Choroid plexus epithelial cell (primary cell): ENCODE measurements around the gene LARP4B.

ENCODE experiments used
- DNase-seq: peaks from one replicate; pipeline ENCODE4 v3.0.0-alpha.2; 2010; ENCODE audit warnings: low read depth
- H3K4me3 ChIP-seq: 2 replicates; pipeline ENCODE4 v1.5.1; 2011; ENCODE audit warnings: low read depth, mild to moderate bottlenecking, control low read depth, low read length, moderate library complexity
- TF ChIP-seq, protein P1 (sequence below): conservative IDR thresholded peaks from 2 replicates; pipeline ENCODE4 v1.5.1; 2011; ENCODE audit warnings: low read depth, mild to moderate bottlenecking, control low read depth, inconsistent platforms, low read length, moderate library complexity

LARP4B gene

DNA sequence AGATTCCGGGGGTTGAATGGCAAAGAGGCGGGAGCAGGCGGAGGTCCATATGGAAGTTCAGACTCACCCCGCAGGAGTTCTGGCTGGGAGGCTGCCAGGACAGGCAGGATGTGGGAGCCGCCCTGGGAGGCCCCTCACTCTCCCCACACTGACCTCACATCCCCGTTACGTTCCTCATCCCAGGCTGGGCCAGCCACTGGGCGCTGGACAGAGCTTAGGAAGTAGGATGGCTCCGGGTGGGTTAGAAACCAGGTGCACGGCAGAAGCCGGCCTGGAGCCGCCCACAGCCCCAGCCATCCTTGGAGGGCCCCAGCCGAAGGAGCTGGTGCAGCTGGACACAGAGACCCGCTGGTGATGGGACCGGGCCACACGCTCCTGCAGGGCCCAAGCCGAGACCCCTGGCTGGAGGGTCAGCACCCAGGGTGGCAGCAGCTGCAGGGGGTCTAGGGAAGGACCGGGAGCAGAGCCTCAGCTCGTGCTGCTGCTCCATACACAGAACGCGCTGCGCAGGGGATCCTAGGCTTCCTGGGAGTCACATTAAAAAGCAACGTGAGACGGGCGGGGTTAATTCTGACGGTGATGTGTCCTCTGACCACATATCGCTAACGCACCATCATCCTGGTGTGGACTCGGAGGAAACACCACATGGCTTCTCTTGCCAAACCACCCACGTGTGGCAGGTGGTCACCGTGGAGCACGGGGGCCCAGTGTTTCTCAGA is 143.4 kb downstream of the LARP4B start:
- peak; percentile 70 for DNase-seq
- no peak overlapping the region for H3K4me3 ChIP-seq
- TF ChIP-seq, protein P1, sequence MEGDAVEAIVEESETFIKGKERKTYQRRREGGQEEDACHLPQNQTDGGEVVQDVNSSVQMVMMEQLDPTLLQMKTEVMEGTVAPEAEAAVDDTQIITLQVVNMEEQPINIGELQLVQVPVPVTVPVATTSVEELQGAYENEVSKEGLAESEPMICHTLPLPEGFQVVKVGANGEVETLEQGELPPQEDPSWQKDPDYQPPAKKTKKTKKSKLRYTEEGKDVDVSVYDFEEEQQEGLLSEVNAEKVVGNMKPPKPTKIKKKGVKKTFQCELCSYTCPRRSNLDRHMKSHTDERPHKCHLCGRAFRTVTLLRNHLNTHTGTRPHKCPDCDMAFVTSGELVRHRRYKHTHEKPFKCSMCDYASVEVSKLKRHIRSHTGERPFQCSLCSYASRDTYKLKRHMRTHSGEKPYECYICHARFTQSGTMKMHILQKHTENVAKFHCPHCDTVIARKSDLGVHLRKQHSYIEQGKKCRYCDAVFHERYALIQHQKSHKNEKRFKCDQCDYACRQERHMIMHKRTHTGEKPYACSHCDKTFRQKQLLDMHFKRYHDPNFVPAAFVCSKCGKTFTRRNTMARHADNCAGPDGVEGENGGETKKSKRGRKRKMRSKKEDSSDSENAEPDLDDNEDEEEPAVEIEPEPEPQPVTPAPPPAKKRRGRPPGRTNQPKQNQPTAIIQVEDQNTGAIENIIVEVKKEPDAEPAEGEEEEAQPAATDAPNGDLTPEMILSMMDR, result no peak

DNA sequence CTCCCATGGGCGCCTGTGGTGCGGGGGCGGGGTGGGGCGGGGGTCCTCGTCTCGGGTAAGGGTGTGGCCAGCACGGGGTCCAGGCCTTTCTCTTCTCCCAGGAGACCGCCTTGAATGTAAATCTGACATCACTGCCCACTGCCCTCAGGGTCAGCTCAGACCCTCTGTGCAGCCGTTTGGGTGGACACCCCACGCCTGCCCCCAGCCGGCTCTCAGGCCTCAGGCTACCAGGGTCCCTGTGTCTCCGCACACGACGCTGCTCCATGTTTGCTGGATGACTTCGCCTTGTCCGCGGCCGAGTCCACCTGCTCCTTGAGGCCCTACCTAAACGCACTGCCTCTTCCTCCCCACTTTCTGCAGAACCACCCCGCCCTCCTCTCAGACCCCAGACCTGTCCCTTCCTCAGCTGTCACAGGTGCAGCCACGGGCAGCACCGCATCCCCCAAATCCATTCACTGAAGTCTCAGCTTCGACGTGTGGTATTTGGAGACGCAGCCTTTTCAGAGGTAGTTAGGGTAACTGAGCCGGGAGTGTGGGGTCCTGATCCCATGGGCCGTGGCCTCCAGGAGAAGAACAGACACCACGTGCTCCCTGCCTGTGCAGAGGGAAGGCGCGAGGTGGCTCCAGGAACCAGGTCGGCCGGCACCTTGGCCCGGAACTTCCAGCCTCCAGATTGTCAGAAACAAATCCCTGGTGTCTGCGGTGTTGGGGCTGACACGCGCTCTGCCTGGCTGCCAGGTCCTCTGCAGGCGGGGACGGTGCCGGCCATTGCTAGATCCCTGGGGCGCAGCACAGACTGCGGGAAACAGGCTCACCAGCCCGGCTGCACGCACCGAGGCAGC is 144.7 kb downstream of the LARP4B start:
- H3K4me3 ChIP-seq, result no peak overlapping the region
- TF ChIP-seq, protein P1, result no peak
- DNase-seq, result no peak

DNA sequence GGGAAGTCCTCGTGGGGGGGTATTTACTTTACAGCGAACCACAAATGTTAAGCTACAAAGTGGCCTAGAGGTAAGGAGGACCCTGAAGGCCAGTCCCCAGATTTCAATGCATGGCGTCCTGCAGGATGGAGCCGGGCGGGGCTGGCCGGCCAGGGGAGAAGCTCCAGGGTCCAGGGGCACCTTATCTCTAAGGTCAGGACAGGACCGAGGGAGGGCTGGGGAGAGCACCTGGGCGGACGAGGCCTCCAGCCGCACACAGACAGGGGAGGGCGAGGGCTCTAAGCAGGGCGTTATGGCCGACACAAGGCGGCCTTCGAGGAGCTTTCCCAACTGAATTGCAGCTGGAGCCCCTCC is 145.7 kb downstream of the LARP4B start:
- H3K4me3 ChIP-seq, result no peak overlapping the region
- DNase-seq, result no peak
- TF ChIP-seq, protein P1, result no peak

DNA sequence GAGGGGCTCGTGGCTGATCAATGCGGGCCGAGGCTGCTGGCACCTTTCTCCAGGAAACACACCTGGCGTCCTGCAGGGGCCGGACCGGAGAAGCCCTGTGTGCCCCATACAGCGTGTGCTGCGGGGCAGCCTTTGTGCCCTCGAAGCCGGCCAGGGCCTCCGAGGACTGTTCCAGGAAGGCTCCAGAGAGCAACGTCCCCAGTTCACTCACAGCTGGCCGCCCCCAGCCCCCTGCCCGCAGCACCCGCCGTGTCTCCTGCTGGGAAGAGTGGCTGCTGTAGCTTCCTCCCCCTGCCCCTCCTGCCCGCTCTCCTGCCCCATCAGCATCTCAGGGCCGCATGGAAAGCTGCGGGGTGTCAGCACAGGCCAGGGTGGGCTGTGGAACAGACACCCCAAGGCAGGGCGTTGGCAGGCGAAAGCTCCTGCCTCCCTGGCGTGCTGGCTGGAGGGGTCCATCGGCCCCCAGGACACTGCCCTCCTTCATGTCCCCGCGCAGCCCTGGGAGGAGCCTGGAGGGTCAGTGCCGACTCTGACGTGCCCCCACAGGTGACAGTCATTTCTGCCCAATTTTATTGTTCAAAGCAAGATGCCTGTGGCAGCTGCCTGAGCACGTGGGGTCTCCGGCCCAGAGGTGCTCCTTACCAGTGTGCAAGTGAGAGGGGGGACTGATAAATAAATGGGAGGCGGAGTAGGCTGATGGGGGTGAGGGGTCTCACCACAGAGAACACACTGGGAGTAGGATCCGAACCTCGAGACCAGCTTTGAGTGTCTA is 146.2 kb downstream of the LARP4B start:
- peak overlapping the region; percentile 55 for H3K4me3 ChIP-seq
- TF ChIP-seq, protein P1, result no peak

DNA sequence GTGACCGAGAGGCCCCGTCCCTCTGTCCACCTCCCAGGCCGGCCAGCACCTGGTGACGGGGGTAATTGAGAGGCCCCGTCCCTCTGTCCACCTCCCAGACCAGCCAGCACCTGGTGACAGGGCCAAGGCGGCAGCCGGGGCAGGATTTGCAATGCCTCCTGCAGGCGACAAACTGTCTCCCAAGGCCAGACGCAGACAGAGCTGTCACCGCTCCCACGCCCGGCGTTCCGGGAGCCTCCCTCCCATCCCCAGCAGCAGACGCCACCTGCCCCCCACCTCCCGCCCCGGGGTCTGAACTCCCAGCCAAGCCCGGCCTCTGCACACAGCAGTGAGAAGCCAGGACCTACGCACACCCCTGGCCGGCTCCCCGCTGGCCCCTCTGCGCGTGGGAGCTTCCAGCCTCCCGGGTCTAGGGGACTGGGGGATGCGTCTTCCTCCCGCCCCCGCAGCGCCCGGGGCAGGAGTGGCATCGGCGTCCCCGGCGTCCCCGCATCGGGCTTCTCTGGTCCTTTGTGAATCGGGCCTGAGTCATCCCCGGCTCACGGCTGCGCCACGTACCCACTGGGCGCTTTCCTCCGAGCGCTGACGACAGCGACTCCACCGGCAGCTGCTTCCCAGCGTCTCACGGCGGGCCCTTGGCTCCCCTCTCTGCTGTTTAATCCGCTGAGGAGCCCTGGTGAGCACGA is 147.0 kb downstream of the LARP4B start:
- H3K4me3 ChIP-seq, result peak overlapping the region; percentile 55
- DNase-seq, result peak; percentile 67
- TF ChIP-seq, protein P1, result peak; percentile 47

More for the DNA sequence above, 146.2 kb downstream of the LARP4B start:
- no peak for DNase-seq

DNA sequence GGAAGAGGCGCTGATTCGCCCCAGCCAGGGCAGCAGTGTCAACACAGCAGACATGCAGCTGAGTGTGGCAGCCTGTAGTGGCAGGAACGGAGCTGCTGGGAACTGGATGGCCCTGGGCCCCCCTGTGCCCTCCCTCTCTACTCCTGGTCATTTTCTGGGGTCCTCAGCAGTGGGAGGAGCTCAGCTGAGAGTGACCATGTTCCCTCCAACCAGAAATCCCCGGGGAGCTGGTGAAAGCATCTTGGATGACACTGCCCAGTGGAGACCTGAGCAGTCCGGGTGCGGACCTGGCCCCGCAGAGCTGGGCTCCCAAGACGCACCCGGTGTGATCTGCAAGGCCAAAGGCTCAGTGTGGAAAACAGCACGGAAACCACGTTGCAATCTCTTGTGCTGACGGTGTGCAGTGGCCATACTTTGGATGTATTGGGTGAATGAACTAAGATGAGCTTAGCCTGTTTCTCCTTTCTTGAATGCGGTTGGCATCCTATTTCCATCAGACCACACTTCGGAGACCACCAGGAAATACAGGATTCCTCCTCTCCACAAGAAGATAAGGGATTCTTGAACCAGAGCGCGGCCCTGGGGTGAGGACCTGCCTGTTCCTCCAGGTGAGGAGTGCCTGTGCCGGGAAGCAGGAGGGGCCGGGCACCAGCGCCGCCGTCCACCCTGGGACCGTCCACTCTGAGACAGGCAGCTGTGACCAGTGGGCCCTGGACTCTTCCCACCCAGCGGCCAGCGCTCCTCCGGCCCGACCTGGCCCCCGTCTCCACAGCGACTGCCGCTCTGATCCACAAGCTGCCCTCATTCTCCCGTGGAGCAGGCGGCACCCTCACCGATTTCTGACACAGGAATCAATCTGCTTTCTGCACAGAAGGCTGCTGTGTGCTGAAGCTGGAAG is 148.5 kb downstream of the LARP4B start:
- no peak overlapping the region for H3K4me3 ChIP-seq
- TF ChIP-seq, protein P1, result no peak
- no peak for DNase-seq
